Natural killer cell (primary cell): ENCODE results near the gene FOXK1. TPM values are rescaled to one million over a fixed set of nuclear protein-coding genes. Genes with fewer than 3 reads are reported as not detected.
A peak's percentile ranks its signal among the peaks of the same experiment; 100 is the strongest.
"Not testable (repeated sequence)": the region's sequence is repeated elsewhere in the genome, so short reads cannot be mapped to it uniquely, and the experiment has no call there.

Experiments
- ATAC-seq, 3 donors: fragments of 150-1000 bp in 2 of 3; fragments of 200-7000 bp in 1 of 3; cut with Tn5 transposase; 1 replicate in 1 of 3; 2 replicates in 2 of 3; pipeline ENCODE4 v1.10.0; 2021; ENCODE audit warnings: mild to moderate bottlenecking in 2 of 3, moderate library complexity in 2 of 3
- DNase-seq, 2 donors: peaks; one replicate each; pipeline versions ENCODE4 v3.0.0 to v3.0.0-alpha.2; 2013 to 2021; ENCODE audit warnings: mixed read lengths in 1 of 2
- H3K27ac ChIP-seq: one replicate; pipeline ENCODE4 v1.5.1; 2013; ENCODE audit warnings: mild to moderate bottlenecking, low read length
- H3K27me3 ChIP-seq: one replicate; pipeline ENCODE4 v1.6.1; 2013; ENCODE audit warnings: low read length; ENCODE audit not compliant: control insufficient read depth, insufficient read depth
- H3K36me3 ChIP-seq: one replicate; pipeline ENCODE4 v1.6.1; 2013; ENCODE audit warnings: low read length; ENCODE audit not compliant: control insufficient read depth, insufficient read depth
- H3K4me1 ChIP-seq: one replicate; pipeline ENCODE4 v1.6.1; 2013; ENCODE audit warnings: low read length; ENCODE audit not compliant: control insufficient read depth, insufficient read depth
- H3K4me3 ChIP-seq: one replicate; pipeline ENCODE4 v1.5.1; 2013; ENCODE audit warnings: low read length
- H3K9me3 ChIP-seq: one replicate; pipeline ENCODE4 v1.6.1; 2013; ENCODE audit warnings: low read length; ENCODE audit not compliant: control insufficient read depth, insufficient read depth
- H3K27ac Mint-ChIP-seq, 2 donors: one replicate each; pipeline ENCODE4 v1.8.0; 2022; ENCODE audit warnings: mild to moderate bottlenecking in 2 of 2, mixed read lengths in 2 of 2, moderate library complexity in 1 of 2
- H3K27me3 Mint-ChIP-seq, 2 donors: one replicate each; pipeline ENCODE4 v1.8.0; 2022; ENCODE audit warnings: low read depth in 2 of 2, mixed read lengths in 2 of 2
- H3K36me3 Mint-ChIP-seq: one replicate; pipeline ENCODE4 v1.8.0; 2022; ENCODE audit warnings: mixed read lengths
- H3K4me1 Mint-ChIP-seq, 2 donors: one replicate each; pipeline ENCODE4 v1.8.0; 2022; ENCODE audit warnings: mixed read lengths in 2 of 2
- H3K4me3 Mint-ChIP-seq: one replicate; pipeline ENCODE4 v1.8.0; 2022; ENCODE audit warnings: mild to moderate bottlenecking, moderate library complexity, mixed read lengths
- H3K9me3 Mint-ChIP-seq, 2 donors: one replicate each; pipeline ENCODE4 v1.8.0; 2022; ENCODE audit warnings: mixed read lengths in 2 of 2
- WGBS: methylation state at CpG from one replicate; pipeline ENCODE4 v1.1.7; 2013; ENCODE audit warnings: missing lambda C conversion rate; ENCODE audit not compliant: insufficient coverage; 5-methylcytosine and 5-hydroxymethylcytosine counted together
- intact Hi-C: fragments of 100-400 bp; cut with micrococcal nuclease; formaldehyde crosslinking; loops from one replicate; pipeline ENCODE4 v1.14.2; 2022
- total RNA-seq, 4 donors: library from RNA; stranded (reverse); fragments of 120-200 nt in 1 of 4; gene quantifications; one replicate each; pipeline versions ENCODE4 v1.2.3 to v1.2.4, GENCODE V29; 2013 to 2022
- TF ChIP-seq, protein P1 (sequence below): fragments of 200-600 bp; IDR thresholded peaks from one replicate; pipeline ENCODE4 v1.8.0; 2022; ENCODE audit warnings: antibody characterized with exemption

Gene FOXK1
- total RNA-seq, 3 donors from 2014 or later (not counting 1 experiment from before 2014, with no cell fraction given) = 51.6 to 59.7 (median 55.3) TPM

DNA sequence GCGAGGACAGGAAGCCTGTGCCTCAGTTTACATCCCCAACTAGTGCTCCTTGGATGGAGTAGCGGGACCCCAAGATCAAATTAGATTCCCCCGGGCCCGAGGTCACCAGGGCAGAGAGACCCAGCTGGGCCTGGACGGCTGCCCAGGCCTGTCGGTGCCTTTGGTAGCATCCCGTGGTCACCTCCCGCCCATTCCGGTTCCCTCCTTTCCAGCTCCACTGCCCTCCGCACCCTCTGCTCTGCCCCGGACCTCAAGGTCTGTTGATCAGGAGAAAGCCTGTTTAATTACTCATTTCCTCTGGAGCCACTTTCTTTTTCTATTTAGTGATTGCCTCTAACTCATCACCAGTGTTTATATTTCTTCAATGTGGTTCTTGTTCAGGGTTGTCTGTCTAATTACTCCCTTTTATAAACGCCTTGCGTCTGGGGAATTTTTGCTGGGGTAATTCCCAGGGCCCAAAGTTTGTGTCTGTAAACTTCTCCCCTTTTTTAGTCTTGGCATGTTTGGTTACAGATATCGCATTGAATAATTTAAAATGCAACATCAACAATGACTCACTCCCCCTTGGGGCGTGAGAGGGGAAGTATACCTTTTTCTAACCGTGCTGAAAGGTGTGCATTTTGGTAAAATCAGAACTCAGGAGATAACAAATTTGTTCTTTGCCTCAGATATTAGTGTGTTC, 1.9 kb downstream of the FOXK1 start:
- Mint-ChIP-seq H3K4me3 (peak overlapping the region; percentile 93), H3K27me3 (no peaks in the 10 kb centered on the region), H3K36me3 (no peaks in the 10 kb centered on the region), H3K9me3 (no peaks in the 10 kb centered on the region), H3K4me1 (peaks cover 44 to 49% of the 10 kb centered on the region in 2 donors), H3K27ac (peak overlapping the region; percentile 94 to 96)
- intact Hi-C loops = loop anchor here (1.0 to 5.0 kb wide), 4 partner anchors 43 to 91 kb away; partner anchors contain the start of gene AP5Z1
- WGBS = 5% methylated on average over 12 of the region's 16 CpGs
- no peaks in the 10 kb centered on the region for H3K27me3 ChIP-seq
- H3K4me3 ChIP-seq = peak overlapping the region; percentile 65
- H3K27ac ChIP-seq = peak overlapping the region; percentile 76
- no peaks in the 10 kb centered on the region for H3K36me3 ChIP-seq
- DNase-seq (peak; percentile 48 to 83), ATAC-seq (peak; percentile 47 to 57 (median 53))
- TF ChIP-seq, protein P1, sequence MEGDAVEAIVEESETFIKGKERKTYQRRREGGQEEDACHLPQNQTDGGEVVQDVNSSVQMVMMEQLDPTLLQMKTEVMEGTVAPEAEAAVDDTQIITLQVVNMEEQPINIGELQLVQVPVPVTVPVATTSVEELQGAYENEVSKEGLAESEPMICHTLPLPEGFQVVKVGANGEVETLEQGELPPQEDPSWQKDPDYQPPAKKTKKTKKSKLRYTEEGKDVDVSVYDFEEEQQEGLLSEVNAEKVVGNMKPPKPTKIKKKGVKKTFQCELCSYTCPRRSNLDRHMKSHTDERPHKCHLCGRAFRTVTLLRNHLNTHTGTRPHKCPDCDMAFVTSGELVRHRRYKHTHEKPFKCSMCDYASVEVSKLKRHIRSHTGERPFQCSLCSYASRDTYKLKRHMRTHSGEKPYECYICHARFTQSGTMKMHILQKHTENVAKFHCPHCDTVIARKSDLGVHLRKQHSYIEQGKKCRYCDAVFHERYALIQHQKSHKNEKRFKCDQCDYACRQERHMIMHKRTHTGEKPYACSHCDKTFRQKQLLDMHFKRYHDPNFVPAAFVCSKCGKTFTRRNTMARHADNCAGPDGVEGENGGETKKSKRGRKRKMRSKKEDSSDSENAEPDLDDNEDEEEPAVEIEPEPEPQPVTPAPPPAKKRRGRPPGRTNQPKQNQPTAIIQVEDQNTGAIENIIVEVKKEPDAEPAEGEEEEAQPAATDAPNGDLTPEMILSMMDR = no peak
- H3K4me1 ChIP-seq = peaks cover 39% of the 10 kb centered on the region
- no peaks in the 10 kb centered on the region for H3K9me3 ChIP-seq

DNA sequence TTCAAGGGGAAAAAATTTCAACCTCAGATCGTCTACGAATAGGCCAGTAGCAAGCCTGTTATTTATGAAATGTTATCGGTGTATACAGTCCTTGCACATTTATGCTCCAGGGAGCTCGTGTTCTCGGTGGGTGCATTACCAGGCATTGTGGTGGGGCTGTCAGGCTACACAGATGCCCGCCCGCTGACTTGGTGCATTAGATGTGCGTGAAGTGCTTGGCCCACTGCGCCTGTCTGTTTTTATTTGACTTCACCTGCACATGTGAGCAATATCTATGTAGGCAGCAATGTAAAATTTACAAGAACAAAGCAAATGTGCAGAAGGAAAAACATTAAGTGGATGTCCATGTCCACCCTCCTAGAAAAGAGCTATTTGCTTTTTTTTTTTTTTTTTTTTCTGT, 2.8 kb downstream of the FOXK1 start:
- WGBS = 73% methylated on average over 9 of the region's 9 CpGs
- peaks cover 52 to 57% of the 10 kb centered on the region in 2 donors for H3K4me1 Mint-ChIP-seq
- no peaks in the 10 kb centered on the region for H3K36me3 ChIP-seq
- H3K36me3 Mint-ChIP-seq = no peaks in the 10 kb centered on the region
- intact Hi-C loops = loop anchor here (1.0 to 5.0 kb wide), 4 partner anchors 42 to 90 kb away; partner anchors contain the start of gene AP5Z1
- peak overlapping the region; percentile 76 for H3K27ac ChIP-seq
- H3K9me3 ChIP-seq = no peaks in the 10 kb centered on the region
- H3K4me3 ChIP-seq = no peak overlapping the region
- H3K4me3 Mint-ChIP-seq = peak overlapping the region; percentile 93
- TF ChIP-seq, protein P1 = no peak
- no peaks in the 10 kb centered on the region for H3K27me3 ChIP-seq
- no peaks in the 10 kb centered on the region for H3K9me3 Mint-ChIP-seq
- H3K27me3 Mint-ChIP-seq = no peaks in the 10 kb centered on the region
- peak overlapping the region; percentile 94 to 96 for H3K27ac Mint-ChIP-seq
- ATAC-seq (no peak), DNase-seq (peak in 1 of 2 donors; percentile 16)
- H3K4me1 ChIP-seq = peaks cover 44% of the 10 kb centered on the region

DNA sequence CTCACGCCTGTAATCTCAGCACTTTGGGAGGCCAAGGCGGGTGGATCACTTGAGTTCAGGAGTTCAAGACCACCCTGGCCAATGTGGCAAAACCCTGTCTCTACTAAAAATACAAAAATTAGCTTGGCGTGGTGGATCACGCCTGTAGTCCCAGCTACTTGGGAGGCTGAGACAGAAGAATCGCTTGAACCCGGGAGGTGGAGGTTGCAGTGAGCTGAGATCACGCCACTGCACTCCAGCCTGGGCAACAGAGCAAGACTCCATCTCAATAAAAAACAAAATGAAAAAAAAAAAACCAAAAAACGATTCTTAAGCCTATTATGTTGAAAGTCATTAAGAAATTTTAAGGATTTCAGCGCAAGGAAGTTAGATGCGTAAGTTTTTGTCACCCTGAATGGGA, 3.6 kb downstream of the FOXK1 start:
- H3K4me1 Mint-ChIP-seq = peaks cover 61 to 65% of the 10 kb centered on the region in 2 donors
- H3K4me1 ChIP-seq = peaks cover 47% of the 10 kb centered on the region
- H3K9me3 ChIP-seq, H3K9me3 Mint-ChIP-seq, DNase-seq, H3K27me3 ChIP-seq, intact Hi-C loops, H3K4me3 ChIP-seq, H3K36me3 Mint-ChIP-seq, H3K36me3 ChIP-seq, H3K27ac ChIP-seq, ATAC-seq, H3K27me3 Mint-ChIP-seq, H3K4me3 Mint-ChIP-seq: not testable (repeated sequence)
- peak overlapping the region in 1 of 2 donors; percentile 67 for H3K27ac Mint-ChIP-seq
- 89% methylated on average over 9 of the region's 10 CpGs for WGBS

DNA sequence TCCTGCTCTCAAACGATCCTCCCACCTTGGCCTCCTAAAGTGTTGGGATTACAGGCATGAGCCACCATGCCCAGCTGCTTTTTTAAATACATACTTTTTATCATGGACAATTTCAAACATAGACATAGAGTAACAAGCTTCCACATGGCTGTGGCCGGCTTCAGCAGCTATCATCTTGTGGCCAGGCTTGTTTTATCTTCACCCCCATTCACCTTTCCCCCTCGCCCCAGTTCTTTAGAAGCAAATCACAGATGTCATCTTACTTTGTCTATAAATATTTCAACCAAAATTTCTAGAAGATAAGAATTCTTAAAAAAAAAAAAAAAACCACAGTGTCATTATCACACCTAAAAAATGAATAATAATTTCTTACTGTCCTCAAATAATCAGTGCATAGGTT, 5.9 kb downstream of the FOXK1 start:
- TF ChIP-seq, protein P1 = no peak
- H3K27me3 ChIP-seq = no peaks in the 10 kb centered on the region
- no peaks in the 10 kb centered on the region for H3K27me3 Mint-ChIP-seq
- H3K9me3 Mint-ChIP-seq = no peaks in the 10 kb centered on the region
- no peak overlapping the region for H3K27ac ChIP-seq
- peaks cover 70 to 74% of the 10 kb centered on the region in 2 donors for H3K4me1 Mint-ChIP-seq
- no peak overlapping the region for H3K4me3 ChIP-seq
- H3K4me3 Mint-ChIP-seq = no peak overlapping the region
- peak overlapping the region; percentile 67 to 69 for H3K27ac Mint-ChIP-seq
- WGBS = 65% methylated on average over 3 of the region's 3 CpGs
- no peaks in the 10 kb centered on the region for H3K9me3 ChIP-seq
- intact Hi-C loops = no loop called here
- no peaks in the 10 kb centered on the region for H3K36me3 ChIP-seq
- peaks cover 40% of the 10 kb centered on the region for H3K4me1 ChIP-seq
- no peaks in the 10 kb centered on the region for H3K36me3 Mint-ChIP-seq
- DNase-seq (no peak), ATAC-seq (no peak)
